NB4 (cell line): ENCODE results near the gene RRBP1.

ENCODE experiments used
- DNase-seq: peaks from one replicate; pipeline ENCODE4 v3.0.0; 2010; ENCODE audit warnings: low read depth
- H3K4me3 ChIP-seq: one replicate; pipeline ENCODE4 v1.5.1; 2011; ENCODE audit warnings: mild to moderate bottlenecking, low read depth, low read length, moderate library complexity
- MYC ChIP-seq: IDR thresholded peaks from 2 replicates; pipeline ENCODE4 v1.6.1; 2011; ENCODE audit warnings: low read depth, low read length
- POLR2A ChIP-seq: IDR thresholded peaks from 2 replicates; pipeline ENCODE4 v1.6.1; 2011; ENCODE audit warnings: mild to moderate bottlenecking; ENCODE audit not compliant: insufficient read length; ENCODE audit errors: extremely low read depth
- TF ChIP-seq, protein P1 (sequence below): IDR thresholded peaks from 2 replicates; pipeline ENCODE4 v1.6.1; 2011; ENCODE audit warnings: low read depth, low read length
- TF ChIP-seq, protein P2 (sequence below): IDR thresholded peaks from one replicate; pipeline ENCODE4 v1.5.1; 2012; ENCODE audit warnings: low read depth, low read length

The RRBP1 gene

DNA sequence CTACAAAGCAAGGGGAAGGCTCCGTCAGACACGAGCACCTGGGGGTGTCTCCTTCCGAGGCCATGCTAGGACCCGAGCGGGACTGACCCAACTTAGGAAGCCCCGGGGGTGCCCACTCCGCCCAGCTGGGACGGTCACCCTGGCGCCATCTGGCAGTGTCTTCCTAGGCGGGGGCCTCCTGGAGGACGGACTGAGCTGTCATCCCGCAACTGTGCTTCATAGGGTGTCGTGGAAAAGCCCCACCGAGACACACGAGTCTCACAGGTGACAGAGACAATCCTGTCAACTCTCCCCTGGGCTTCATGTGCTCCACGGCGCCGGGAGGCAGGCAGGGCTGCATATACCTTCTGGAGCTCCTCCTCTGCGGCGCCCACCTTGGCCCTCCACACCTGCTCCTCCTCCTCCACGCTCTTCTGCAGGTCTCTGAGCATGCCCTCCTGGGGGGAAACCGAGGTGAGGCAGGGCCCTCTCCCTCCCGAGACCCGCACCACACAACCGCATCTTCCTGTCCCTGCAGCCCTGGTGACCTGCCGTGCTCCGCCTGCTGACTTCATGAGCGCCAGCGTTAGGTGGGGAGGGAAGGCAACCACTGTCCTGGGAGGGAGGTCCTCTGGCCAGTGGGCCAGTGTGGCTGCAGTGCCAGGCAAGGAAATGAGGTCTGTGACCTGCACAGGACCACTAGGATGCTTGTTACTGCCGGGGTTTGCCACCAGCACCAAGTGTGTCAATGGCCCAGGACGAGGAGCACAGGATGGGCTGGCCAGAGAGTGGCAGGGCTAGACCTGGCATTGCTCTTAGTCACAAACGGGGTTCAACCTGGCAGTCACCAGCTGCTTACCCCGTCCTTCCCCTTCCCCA is 61.4 kb downstream of the RRBP1 start:
- TF ChIP-seq, protein P1, sequence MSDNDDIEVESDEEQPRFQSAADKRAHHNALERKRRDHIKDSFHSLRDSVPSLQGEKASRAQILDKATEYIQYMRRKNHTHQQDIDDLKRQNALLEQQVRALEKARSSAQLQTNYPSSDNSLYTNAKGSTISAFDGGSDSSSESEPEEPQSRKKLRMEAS, result no peak
- TF ChIP-seq POLR2A (no peak), MYC (no peak)
- TF ChIP-seq, protein P2, sequence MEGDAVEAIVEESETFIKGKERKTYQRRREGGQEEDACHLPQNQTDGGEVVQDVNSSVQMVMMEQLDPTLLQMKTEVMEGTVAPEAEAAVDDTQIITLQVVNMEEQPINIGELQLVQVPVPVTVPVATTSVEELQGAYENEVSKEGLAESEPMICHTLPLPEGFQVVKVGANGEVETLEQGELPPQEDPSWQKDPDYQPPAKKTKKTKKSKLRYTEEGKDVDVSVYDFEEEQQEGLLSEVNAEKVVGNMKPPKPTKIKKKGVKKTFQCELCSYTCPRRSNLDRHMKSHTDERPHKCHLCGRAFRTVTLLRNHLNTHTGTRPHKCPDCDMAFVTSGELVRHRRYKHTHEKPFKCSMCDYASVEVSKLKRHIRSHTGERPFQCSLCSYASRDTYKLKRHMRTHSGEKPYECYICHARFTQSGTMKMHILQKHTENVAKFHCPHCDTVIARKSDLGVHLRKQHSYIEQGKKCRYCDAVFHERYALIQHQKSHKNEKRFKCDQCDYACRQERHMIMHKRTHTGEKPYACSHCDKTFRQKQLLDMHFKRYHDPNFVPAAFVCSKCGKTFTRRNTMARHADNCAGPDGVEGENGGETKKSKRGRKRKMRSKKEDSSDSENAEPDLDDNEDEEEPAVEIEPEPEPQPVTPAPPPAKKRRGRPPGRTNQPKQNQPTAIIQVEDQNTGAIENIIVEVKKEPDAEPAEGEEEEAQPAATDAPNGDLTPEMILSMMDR, result no peak
- DNase-seq, result no peak
- no peak overlapping the region for H3K4me3 ChIP-seq

DNA sequence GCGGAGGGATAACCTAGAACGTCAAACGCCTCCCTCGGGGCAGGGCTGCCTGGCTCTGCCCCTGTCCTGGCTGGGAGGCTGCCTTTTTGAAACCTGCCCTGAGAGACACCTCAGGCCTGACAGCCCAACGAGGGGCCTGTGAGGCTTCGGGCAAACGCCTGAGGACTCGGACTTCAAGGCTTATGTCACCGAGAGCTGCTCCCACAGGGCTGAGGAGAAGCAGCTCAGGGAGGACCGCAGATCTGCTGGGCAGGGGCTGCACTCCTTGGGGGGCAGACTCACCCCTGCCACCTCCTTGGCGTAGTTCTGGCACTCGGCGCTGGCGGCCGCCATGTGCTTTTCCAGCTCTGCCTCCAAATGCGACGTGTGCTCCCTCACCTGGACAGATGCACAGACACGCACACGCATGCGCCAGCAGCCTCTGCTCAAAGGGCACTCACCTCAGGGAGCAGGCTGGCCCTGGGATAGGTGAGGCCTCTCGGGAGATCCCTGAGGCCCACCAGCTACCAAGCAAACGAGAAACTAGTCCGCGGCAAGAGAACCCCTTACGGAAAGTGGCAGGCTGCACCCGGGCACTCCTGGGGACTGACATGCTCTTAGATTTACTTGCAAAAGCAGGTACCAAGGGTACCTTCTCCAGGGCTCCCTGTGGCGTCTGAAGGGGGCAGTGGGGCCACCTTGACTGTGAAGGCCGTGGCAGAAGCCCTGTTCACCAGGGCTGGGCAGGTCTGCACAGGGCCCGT is 62.5 kb downstream of the RRBP1 start:
- H3K4me3 ChIP-seq, result no peak overlapping the region
- DNase-seq, result no peak
- TF ChIP-seq, protein P2, result no peak
- TF ChIP-seq POLR2A, result no peak
- TF ChIP-seq, protein P1, result no peak
- no peak for TF ChIP-seq MYC

DNA sequence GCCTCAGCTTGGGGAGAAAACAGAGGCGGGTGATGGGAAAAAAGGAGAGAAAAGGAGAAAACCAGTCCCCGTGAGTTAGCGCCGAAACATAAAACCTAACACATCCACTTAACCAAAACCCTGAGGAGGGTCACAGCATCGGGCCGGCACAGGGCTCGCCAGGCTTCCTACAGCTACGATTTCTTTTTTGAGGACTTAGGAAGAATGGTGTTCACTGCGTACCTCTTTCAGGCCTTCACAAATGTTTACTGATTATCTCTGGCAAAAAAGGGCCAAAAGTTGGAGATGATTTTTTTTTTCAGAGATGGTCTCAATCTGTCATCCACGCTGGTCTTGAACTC is 63.4 kb downstream of the RRBP1 start:
- no peak overlapping the region for H3K4me3 ChIP-seq
- TF ChIP-seq POLR2A, result no peak
- TF ChIP-seq MYC, result no peak
- TF ChIP-seq, protein P1, result no peak
- DNase-seq, result no peak

DNA sequence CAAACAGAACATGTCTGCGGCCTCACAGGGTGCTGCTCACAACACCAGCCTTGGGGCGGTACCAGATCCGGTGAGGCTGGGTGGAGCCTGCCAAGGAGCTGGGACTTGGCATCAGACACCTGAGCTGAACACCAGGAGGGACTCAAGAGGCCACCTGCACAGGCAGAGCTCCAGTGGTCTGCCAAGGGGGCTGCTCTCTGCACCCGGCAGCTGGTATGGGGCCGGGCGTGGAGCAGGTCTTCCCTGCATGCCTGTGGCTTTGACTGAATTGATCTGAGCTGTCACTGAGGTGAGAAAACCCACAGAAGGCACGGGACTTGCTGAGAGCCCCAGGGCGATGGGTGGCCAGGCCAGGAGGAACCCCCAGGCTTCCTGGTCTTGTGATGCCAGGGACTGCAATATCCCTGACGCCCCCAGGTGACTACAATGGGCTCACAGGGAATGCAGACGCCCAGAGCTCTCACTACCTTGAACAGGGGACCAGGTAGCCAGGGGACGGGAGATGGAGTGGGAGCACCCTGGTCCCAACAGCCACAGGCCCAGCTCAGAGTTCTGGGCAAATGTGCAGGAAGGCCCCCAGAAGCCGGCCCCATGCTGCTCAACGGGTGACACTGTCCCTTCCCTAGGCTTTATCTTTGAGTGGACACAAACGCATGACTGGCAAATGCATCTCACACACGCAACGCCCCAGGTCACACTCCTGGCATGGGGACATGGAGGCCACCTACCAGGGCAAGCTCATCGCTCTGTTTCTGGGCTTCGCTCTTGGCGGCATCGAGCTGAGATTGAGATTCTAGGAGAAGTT is 64.0 kb downstream of the RRBP1 start:
- TF ChIP-seq, protein P2, result no peak
- TF ChIP-seq POLR2A, result no peak
- TF ChIP-seq, protein P1, result no peak
- no peak for TF ChIP-seq MYC
- DNase-seq, result no peak
- no peak overlapping the region for H3K4me3 ChIP-seq

DNA sequence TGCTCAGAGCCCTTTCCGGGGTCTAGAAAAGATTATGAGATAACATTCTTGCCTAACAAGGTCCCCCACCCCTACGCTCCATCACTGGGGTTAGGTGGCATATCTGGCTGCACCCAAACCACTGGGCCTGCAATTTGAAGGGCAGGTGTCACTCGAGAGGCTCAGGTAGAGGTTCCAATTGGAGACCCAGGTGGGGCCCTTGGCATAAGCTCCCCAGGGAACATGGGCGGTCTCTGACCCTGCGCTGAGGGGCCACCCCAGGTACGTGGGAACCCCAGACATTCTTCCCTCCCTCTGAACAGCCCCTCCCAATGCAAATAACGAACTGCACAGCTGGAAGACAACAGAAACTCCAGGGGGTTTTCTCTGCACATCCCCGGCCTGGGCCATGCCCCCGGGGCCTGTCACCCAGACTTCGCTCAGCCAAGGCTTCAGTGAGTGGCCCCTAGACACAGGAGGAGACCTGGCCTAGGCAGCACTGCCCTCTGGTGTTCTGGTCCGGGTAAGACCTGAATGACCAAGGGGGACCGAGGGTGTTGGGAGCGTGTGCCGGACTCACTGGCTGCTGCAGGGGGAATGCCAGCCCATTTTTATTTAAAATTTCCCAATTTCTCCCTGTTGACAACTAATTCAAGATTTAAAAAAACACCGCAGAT is 64.7 kb downstream of the RRBP1 start:
- H3K4me3 ChIP-seq, result no peak overlapping the region
- peak; percentile 46 for TF ChIP-seq MYC
- TF ChIP-seq, protein P1, result 0 out of 2 replicates have a peak, but pooled peaks have one; percentile 12
- TF ChIP-seq, protein P2, result peak; percentile 66
- TF ChIP-seq POLR2A, result no peak
- peak; percentile 71 for DNase-seq
